Left lobe of liver (tissue), 2 donors: ENCODE results near the gene IL17RE. TPM values are rescaled to one million over a fixed set of nuclear protein-coding genes. Genes with fewer than 3 reads are reported as not detected.

Source experiments
- ATAC-seq: fragments of 200-7000 bp; cut with Tn5 transposase; one replicate; pipeline ENCODE4 v1.9.1; 2020; ENCODE audit warnings: mild to moderate bottlenecking, moderate library complexity
- DNase-seq: peaks from one replicate; pipeline ENCODE4 v3.0.0-alpha.2; 2020; ENCODE audit warnings: low spot score
- total RNA-seq: library from RNA; stranded (reverse); gene quantifications from one replicate; pipeline ENCODE4 v1.2.1, GENCODE V29; 2021
- donor health status: DM: no; HTN: no; CAD: no; lungs with moderate emphysema.
- donor health status: DM: no; HTN: yes; CAD: no.

The IL17RE gene
- total RNA-seq, 1 donor from 2014 or later: 2.5 TPM

GRCh38 chr3:9901967-9902366 lies 681 bp upstream of the IL17RE start:
- no peak for DNase-seq
- no peak for ATAC-seq

GRCh38 chr3:9903238-9903624 lies 583 bp downstream of the IL17RE start:
- DNase-seq: no peak

GRCh38 chr3:9903904-9904303 lies 1.3 kb downstream of the IL17RE start:
- no peak for ATAC-seq
- DNase-seq: no peak

More at GRCh38 chr3:9903238-9903624, 583 bp downstream of the IL17RE start:
- ATAC-seq: no peak

- no peak for DNase-seq
- no peak for ATAC-seq
Measured at GRCh38 chr3:9906480-9906879, 3.8 kb downstream of the IL17RE start.

- DNase-seq (peak; percentile 85), ATAC-seq (peak; percentile 70)
Measured at GRCh38 chr3:9908286-9908685, 5.6 kb downstream of the IL17RE start.

- DNase-seq (peak; percentile 84), ATAC-seq (peak; percentile 70)
Measured at GRCh38 chr3:9909221-9910013, 6.8 kb downstream of the IL17RE start.

GRCh38 chr3:9911863-9912262 lies 9.2 kb downstream of the IL17RE start:
- DNase-seq: no peak
- ATAC-seq: no peak

GRCh38 chr3:9912294-9912935 lies 9.8 kb downstream of the IL17RE start:
- DNase-seq (peak; percentile 61), ATAC-seq (peak; percentile 6)

- ATAC-seq: peak; percentile 2
- DNase-seq: peak; percentile 62
Measured at GRCh38 chr3:9913601-9914000, 11.0 kb downstream of the IL17RE start.

GRCh38 chr3:9914011-9914410 lies 11.4 kb downstream of the IL17RE start:
- ATAC-seq: peak; percentile 42
- peak; percentile 90 for DNase-seq

GRCh38 chr3:9914559-9915253 lies 12.1 kb downstream of the IL17RE start:
- ATAC-seq: peak; percentile 2
- DNase-seq: no peak

GRCh38 chr3:9915254-9916141 lies 12.8 kb downstream of the IL17RE start:
- DNase-seq (peak; percentile 71), ATAC-seq (peak; percentile 47)

GRCh38 chr3:9916346-9916733 lies 13.7 kb downstream of the IL17RE start:
- ATAC-seq: no peak

GRCh38 chr3:9916734-9917680 lies 14.4 kb downstream of the IL17RE start, which contains the start of gene IL17RC:
TSS of gene IL17RC (plus strand) at chr3:9917098. CDS start at chr3:9917316, 218 bp downstream.
- ATAC-seq: peak; percentile 70
- peak; percentile 93 for DNase-seq

More at GRCh38 chr3:9916346-9916733, 13.7 kb downstream of the IL17RE start:
- DNase-seq: no peak

GRCh38 chr3:9917820-9918219 lies 15.2 kb downstream of the IL17RE start:
- DNase-seq (peak; percentile 63), ATAC-seq (peak; percentile 17)

GRCh38 chr3:9918261-9919038 lies 15.8 kb downstream of the IL17RE start:
- no peak for ATAC-seq

GRCh38 chr3:9928158-9928557 lies 25.5 kb downstream of the IL17RE start:
- ATAC-seq (no peak), DNase-seq (no peak)

More at GRCh38 chr3:9918261-9919038, 15.8 kb downstream of the IL17RE start:
- no peak for DNase-seq

GRCh38 chr3:9930804-9931418 lies 28.3 kb downstream of the IL17RE start:
- DNase-seq: no peak
- ATAC-seq: no peak
